ENCODE data around the gene SPEG. TPM values are rescaled to one million over a fixed set of nuclear protein-coding genes. Genes with fewer than 3 reads are reported as not detected.
"Not testable (repeated sequence)": the region's sequence is repeated elsewhere in the genome, so short reads cannot be mapped to it uniquely, and the experiment has no call there.

Gene SPEG
- total RNA-seq, 1 donor from 2014 or later, result 71.2 TPM

DNA sequence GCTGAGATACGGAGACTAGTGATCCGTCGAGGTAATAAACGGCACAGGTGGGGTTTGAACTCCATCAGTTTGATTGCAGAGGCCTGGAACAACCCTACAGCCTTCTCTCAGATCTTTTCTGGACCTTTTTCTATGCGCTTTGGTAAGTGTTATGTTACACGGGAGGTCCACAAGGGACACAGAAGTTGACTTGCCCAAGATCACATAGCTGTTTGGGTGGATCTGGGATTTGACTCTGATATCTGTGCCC, 45.8 kb upstream of the SPEG start:
- H3K4me1 ChIP-seq (ENCODE audit: insufficient read depth, low read length), result peaks cover 14% of the 10 kb centered on the region
- Mint-ChIP-seq H3K9me3 (ENCODE audit: unreplicated experiment) (no peaks in the 10 kb centered on the region), H3K4me3 (ENCODE audit: unreplicated experiment) (peak overlapping the region; percentile 25), H3K27me3 (ENCODE audit: low read depth, unreplicated experiment) (peaks cover 5% of the 10 kb centered on the region), H3K27ac (ENCODE audit: unreplicated experiment) (no peak overlapping the region), H3K36me3 (ENCODE audit: low read depth, unreplicated experiment) (peaks cover 13% of the 10 kb centered on the region), H3K4me1 (ENCODE audit: low read depth, unreplicated experiment) (no peaks in the 10 kb centered on the region)
- H4K20me1 ChIP-seq (ENCODE audit: insufficient read depth, low read length), result peaks cover 11% of the 10 kb centered on the region
- DNase-seq (ENCODE audit: low read depth) (no peak), FAIRE-seq (peak; percentile 58)
- H2AFZ ChIP-seq (ENCODE audit: low read depth, low read length), result peak overlapping the region; percentile 91
- peak overlapping the region; percentile 86 for H3K4me2 ChIP-seq (ENCODE audit: low read length)
- no peak overlapping the region for H3K27ac ChIP-seq (ENCODE audit: low read depth, low read length)
- peaks cover 11% of the 10 kb centered on the region for H3K79me2 ChIP-seq (ENCODE audit: insufficient read depth, low read length)
- no peaks in the 10 kb centered on the region for H3K9me3 ChIP-seq (ENCODE audit: insufficient read depth, low read depth, low read length)
- no peaks in the 10 kb centered on the region for H3K27me3 ChIP-seq (ENCODE audit: insufficient read depth, low read length)
- TF ChIP-seq, protein P1, sequence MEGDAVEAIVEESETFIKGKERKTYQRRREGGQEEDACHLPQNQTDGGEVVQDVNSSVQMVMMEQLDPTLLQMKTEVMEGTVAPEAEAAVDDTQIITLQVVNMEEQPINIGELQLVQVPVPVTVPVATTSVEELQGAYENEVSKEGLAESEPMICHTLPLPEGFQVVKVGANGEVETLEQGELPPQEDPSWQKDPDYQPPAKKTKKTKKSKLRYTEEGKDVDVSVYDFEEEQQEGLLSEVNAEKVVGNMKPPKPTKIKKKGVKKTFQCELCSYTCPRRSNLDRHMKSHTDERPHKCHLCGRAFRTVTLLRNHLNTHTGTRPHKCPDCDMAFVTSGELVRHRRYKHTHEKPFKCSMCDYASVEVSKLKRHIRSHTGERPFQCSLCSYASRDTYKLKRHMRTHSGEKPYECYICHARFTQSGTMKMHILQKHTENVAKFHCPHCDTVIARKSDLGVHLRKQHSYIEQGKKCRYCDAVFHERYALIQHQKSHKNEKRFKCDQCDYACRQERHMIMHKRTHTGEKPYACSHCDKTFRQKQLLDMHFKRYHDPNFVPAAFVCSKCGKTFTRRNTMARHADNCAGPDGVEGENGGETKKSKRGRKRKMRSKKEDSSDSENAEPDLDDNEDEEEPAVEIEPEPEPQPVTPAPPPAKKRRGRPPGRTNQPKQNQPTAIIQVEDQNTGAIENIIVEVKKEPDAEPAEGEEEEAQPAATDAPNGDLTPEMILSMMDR (IDR thresholded peaks at IDR 0.05; ENCODE audit: insufficient read depth, low read depth, low read length), result no peak
- TF ChIP-seq EZH2 (IDR thresholded peaks at IDR 0.05; ENCODE audit: insufficient read depth, low read length), result no peak
- peak overlapping the region; percentile 61 for H3K4me3 ChIP-seq (ENCODE audit: insufficient read depth, low read depth, low read length)
- H3K9ac ChIP-seq (ENCODE audit: low read length), result peak overlapping the region; percentile 57
- H3K36me3 ChIP-seq (ENCODE audit: insufficient read depth, low read length), result peaks cover 3% of the 10 kb centered on the region

DNA sequence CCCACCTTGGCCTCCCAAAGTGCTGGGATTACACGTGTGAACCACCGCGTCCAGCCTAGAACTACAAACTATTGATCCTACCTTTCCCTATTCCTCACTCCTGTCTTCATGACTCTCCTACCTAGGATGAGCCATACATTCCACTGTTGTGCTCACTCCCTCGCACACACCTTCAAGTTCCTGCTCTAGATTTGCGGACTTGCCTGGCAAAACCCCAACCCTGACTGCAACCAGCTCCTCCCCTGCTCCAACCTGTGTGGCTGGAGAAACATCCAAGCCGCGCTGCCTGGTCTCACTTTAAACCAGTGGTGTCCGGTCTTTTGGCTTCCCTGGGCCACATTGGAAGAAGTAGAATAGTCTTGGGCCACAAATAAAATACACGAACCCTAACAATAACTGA, 41.9 kb upstream of the SPEG start:
- TF ChIP-seq, protein P1 (IDR thresholded peaks at IDR 0.05; ENCODE audit: insufficient read depth, low read depth, low read length), result no peak
- TF ChIP-seq EZH2 (IDR thresholded peaks at IDR 0.05; ENCODE audit: insufficient read depth, low read length), result no peak
- peaks cover 8% of the 10 kb centered on the region for H3K27me3 Mint-ChIP-seq (ENCODE audit: low read depth, unreplicated experiment)
- H3K9me3 Mint-ChIP-seq (ENCODE audit: unreplicated experiment), result no peaks in the 10 kb centered on the region
- no peaks in the 10 kb centered on the region for H4K20me1 ChIP-seq (ENCODE audit: insufficient read depth, low read length)
- no peak overlapping the region for H3K4me3 Mint-ChIP-seq (ENCODE audit: unreplicated experiment)
- H2AFZ ChIP-seq (ENCODE audit: low read depth, low read length), result no peak overlapping the region
- H3K9ac ChIP-seq (ENCODE audit: low read length), result no peak overlapping the region
- no peaks in the 10 kb centered on the region for H3K79me2 ChIP-seq (ENCODE audit: insufficient read depth, low read length)
- H3K27me3 ChIP-seq (ENCODE audit: insufficient read depth, low read length), result no peaks in the 10 kb centered on the region
- H3K36me3 ChIP-seq (ENCODE audit: insufficient read depth, low read length), result no peaks in the 10 kb centered on the region
- DNase-seq (ENCODE audit: low read depth), result no peak
- H3K4me3 ChIP-seq (ENCODE audit: insufficient read depth, low read depth, low read length), result no peak overlapping the region
- no peaks in the 10 kb centered on the region for H3K36me3 Mint-ChIP-seq (ENCODE audit: low read depth, unreplicated experiment)
- peaks cover 4% of the 10 kb centered on the region for H3K4me1 Mint-ChIP-seq (ENCODE audit: low read depth, unreplicated experiment)
- H3K27ac ChIP-seq (ENCODE audit: low read depth, low read length), result no peak overlapping the region
- H3K27ac Mint-ChIP-seq (ENCODE audit: unreplicated experiment), result no peak overlapping the region
- no peaks in the 10 kb centered on the region for H3K9me3 ChIP-seq (ENCODE audit: insufficient read depth, low read depth, low read length)
- peaks cover 7% of the 10 kb centered on the region for H3K4me1 ChIP-seq (ENCODE audit: insufficient read depth, low read length)
- no peak for FAIRE-seq
- no peak overlapping the region for H3K4me2 ChIP-seq (ENCODE audit: low read length)

DNA sequence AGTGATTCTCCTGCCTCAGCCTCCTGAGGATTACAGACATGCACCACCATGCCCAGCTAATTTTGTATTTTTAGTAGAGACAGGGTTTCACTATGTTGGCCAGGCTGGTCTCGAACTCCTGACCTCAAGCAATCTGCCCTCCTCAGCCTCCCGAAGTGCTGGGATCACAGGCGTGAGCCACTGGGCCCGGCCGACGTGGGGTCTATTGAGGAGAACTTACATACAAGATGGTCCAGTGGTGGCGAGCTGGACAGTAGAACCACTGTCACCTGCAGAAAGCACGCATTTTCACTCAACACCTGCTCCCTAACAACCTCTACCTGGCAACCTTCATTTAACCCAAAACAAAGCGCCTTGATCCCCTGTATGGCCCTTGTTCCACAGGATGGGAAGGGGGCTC, 39.6 kb upstream of the SPEG start:
- H3K9me3 ChIP-seq (ENCODE audit: insufficient read depth, low read depth, low read length); H3K79me2 ChIP-seq (ENCODE audit: insufficient read depth, low read length); H3K9ac ChIP-seq (ENCODE audit: low read length); H3K4me3 ChIP-seq (ENCODE audit: insufficient read depth, low read depth, low read length); H3K27ac Mint-ChIP-seq (ENCODE audit: unreplicated experiment); H4K20me1 ChIP-seq (ENCODE audit: insufficient read depth, low read length); FAIRE-seq; H3K27ac ChIP-seq (ENCODE audit: low read depth, low read length); H2AFZ ChIP-seq (ENCODE audit: low read depth, low read length); H3K27me3 ChIP-seq (ENCODE audit: insufficient read depth, low read length); H3K4me3 Mint-ChIP-seq (ENCODE audit: unreplicated experiment); H3K4me2 ChIP-seq (ENCODE audit: low read length); DNase-seq (ENCODE audit: low read depth); H3K27me3 Mint-ChIP-seq (ENCODE audit: low read depth, unreplicated experiment); H3K9me3 Mint-ChIP-seq (ENCODE audit: unreplicated experiment); H3K36me3 ChIP-seq (ENCODE audit: insufficient read depth, low read length); H3K36me3 Mint-ChIP-seq (ENCODE audit: low read depth, unreplicated experiment); H3K4me1 Mint-ChIP-seq (ENCODE audit: low read depth, unreplicated experiment); H3K4me1 ChIP-seq (ENCODE audit: insufficient read depth, low read length): not testable (repeated sequence)
